ENCODE data around the gene LYPLAL1.
"Not testable (repeated sequence)": the region's sequence is repeated elsewhere in the genome, so short reads cannot be mapped to it uniquely, and the experiment has no call there.

Gene LYPLAL1

GRCh38 chr1:219215477-219215876, 41.8 kb downstream of the LYPLAL1 start:
- no peak for DNase-seq (ENCODE audit: low read depth)

GRCh38 chr1:219220945-219221344, 47.3 kb downstream of the LYPLAL1 start:
- DNase-seq (ENCODE audit: low read depth): no peak

DNA sequence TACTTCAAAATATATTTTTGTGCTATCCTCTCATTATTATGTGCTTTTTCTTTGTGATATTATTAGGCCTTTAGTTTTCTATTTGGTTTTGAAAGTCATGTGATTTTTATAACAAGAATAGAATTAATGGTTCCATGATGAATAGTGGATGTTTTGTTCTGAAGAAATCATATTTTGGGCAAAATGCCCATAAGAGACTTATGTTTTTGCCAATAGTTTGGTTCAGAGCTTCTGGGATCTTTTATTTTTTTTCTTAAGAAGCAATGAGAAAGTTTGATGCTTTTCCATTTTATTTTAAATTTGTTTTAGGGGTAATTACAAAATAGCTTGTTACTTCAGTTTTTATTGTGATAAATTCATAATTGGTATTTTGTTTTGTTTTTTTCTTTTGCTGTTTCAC, 49.8 kb downstream of the LYPLAL1 start:
- no peak for DNase-seq (ENCODE audit: low read depth)

GRCh38 chr1:219226196-219226595, 52.5 kb downstream of the LYPLAL1 start:
- DNase-seq (ENCODE audit: low read depth): no peak

DNA sequence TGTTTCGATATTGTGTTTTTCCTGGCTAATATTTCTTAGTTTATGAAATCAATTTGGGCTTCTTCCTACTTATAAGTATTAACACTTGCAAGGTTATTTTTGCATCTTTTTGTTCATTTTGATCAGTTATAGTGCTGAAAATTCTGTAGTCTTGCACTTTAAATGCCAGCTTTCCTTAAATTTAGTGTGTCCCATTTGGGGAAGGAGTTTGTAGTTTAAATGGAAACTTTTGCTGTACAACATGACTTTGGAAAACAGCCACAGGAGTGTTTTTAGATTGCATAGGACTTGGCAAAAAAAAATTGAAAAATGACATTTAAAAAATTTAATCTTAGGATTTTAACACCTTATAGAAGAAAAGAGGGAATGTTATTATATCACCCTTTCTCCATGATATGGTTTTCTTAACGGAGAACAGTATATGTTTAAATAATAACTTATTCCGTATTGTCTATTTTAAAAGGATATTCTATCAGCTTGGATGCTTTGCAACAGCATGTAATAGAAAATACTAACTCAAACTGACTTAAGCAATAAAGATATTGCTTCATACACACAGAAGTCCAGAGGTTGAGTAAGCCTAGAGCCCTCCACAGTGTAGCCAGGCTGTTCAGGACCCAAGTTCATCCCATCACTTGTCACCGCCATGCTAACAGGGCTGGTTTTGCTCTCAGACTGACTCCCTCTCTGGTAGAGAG, 53.8 kb downstream of the LYPLAL1 start:
- peak; percentile 59 for DNase-seq (ENCODE audit: low read depth)

- no peak for DNase-seq (ENCODE audit: low read depth)
Measured at GRCh38 chr1:219228058-219228419, 54.4 kb downstream of the LYPLAL1 start.

DNA sequence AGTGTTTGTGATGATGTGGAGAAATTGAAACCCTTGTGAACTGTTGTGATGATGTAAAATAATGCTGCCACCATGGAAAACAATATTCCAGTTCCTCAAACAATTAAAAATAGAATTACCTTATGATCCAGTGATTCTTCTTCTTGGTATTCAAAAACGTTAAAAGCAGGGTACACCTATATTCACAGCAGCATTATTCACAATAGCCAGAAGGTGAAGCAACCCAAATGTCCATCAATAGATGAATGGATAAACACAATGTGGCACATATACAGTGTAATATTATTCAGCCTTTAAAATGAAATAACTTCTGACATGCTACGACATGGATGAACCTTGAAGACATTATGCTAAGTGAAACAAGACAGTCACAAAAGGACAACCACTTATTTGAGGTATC, 59.2 kb downstream of the LYPLAL1 start:
- no peak for DNase-seq (ENCODE audit: low read depth)

- no peak for DNase-seq (ENCODE audit: low read depth)
Measured at GRCh38 chr1:219235903-219236481, 62.3 kb downstream of the LYPLAL1 start.

DNA sequence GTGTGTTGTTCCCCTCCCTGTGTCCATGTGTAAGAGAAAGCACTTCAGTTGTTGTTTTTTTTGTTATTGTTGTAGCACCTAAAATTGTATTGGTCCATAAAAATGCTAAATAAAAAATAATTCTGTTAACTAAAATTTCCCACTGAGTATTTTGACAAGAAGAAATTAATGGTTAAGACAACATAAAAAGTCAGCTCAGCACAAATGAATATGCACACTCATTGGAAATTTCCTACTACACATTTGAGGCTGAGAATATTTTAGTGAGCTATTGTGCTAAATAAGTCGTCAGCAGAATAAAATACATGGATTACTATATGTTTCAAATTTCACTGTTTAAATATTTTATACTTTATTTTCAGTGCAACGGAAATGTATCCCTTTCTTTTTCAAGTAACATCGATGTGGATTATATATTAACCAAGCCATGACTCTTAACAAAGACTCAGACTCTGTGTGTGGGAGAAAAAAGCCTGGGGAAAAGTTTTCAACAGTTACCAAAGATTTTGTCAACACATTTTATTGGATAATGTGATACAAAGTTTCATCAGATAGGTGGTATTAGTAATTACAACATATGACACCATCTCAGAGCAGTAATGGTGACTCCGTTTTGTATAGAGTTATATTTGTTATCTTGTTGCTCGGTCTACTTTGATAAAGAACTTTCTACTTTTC, 63.4 kb downstream of the LYPLAL1 start:
- DNase-seq (ENCODE audit: low read depth): no peak

GRCh38 chr1:219239518-219239917, 65.8 kb downstream of the LYPLAL1 start:
- DNase-seq (ENCODE audit: low read depth): no peak

DNA sequence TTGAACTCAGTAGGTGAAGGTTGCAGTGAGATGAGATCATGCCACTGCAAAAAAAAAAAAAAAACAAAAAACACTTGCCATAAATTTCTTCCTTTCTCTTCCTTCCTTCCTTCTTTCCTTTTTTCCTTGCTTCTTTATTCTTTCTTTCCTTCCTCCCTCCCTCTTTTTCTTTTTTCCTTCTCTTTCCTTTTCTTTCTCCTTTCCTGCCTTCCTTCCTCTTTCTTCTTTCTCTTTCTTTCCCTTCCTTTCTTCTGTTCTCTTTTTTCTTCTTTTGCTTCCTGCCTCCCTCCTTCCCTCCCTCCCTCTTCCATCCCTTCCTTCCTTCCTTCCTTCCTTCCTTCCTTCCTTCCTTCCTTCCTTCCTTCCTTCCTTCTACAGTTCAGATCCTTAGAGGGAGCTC, 71.2 kb downstream of the LYPLAL1 start:
- DNase-seq (ENCODE audit: low read depth): no peak

DNA sequence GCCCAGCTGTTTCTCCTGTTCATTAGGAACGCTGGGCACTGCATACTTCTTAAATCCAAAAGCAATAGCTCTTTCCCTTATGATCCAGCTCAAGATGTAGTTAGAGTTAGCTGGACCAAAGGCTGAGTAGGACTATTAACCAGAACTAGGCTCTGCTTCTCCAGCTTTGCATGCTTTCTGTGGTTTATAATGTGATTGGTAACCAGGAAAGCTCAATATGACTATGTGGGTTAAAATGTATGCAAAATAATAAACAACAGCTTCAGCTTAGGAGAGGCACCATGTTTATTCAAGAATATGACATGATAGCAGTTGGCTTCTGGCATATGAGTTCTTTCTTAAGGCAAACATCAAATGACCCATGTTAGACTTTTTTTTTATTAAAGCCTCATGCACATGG, 73.8 kb downstream of the LYPLAL1 start:
- peak; percentile 69 for DNase-seq (ENCODE audit: low read depth)

DNA sequence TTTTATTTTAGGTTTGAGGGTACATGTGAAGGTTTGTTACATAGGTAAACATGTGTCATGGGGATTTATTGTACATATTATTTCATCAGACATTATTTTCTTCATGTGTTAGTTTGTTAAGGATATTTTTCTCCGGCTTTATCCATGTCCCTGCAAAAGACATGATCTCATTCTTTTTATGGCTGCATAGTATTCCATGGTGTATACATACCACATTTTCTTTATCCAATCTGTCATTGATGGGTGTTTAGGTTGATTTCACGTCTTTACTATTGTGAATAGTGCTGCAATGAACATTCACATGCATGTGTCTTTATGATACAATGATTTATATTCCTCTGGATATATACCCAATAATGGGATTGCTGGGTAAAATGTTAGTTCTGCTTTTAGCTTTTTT, 76.8 kb downstream of the LYPLAL1 start:
- not testable (repeated sequence) for DNase-seq (ENCODE audit: low read depth)

GRCh38 chr1:219257751-219258150, 84.1 kb downstream of the LYPLAL1 start:
- DNase-seq (ENCODE audit: low read depth): no peak

DNA sequence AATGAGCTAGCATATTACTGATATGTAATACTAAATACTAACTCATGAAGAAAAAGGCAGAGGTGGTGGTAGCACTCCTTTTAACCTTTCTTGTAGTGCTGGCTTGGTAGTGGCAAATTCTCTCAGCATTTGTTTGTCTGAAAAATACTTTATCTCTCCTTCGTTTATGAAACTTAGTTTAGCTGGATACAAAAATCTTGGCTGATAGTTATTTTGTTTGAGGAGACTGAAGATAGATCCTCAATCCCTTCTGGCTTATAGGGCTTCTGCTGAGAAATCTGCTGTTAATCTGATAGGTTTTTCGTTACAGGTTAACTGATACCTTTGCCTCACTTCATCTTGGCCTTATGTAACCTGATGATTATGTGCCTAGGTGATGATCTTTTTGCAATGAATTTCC, 87.8 kb downstream of the LYPLAL1 start:
- DNase-seq (ENCODE audit: low read depth): no peak

Measured in fibroblast of gingiva (primary cell).